Keratinocyte (primary cell): Measurements from ENCODE around the gene SLCO3A1.

Source experiments
- EZH2 ChIP-seq: IDR thresholded peaks from one replicate; pipeline ENCODE4 v1.6.1; 2012; ENCODE audit warnings: inconsistent platforms, mild to moderate bottlenecking, low read length, moderate library complexity
- TF ChIP-seq, protein P1 (sequence below), 3 experiments: IDR thresholded peaks in 1 of 3; conservative IDR thresholded peaks in 1 of 3; optimal IDR thresholded peaks in 1 of 3; 2 replicates in 2 of 3; 3 replicates in 1 of 3; pipeline versions ENCODE3 to v1.5.1; 2011; ENCODE audit warnings: low read length in 3 of 3, mild to moderate bottlenecking in 3 of 3, moderate library complexity in 2 of 3, control low read depth in 1 of 3, inconsistent platforms in 1 of 3; ENCODE audit not compliant: insufficient read depth in 2 of 3; ENCODE audit errors: extremely low read depth in 1 of 3

DNA sequence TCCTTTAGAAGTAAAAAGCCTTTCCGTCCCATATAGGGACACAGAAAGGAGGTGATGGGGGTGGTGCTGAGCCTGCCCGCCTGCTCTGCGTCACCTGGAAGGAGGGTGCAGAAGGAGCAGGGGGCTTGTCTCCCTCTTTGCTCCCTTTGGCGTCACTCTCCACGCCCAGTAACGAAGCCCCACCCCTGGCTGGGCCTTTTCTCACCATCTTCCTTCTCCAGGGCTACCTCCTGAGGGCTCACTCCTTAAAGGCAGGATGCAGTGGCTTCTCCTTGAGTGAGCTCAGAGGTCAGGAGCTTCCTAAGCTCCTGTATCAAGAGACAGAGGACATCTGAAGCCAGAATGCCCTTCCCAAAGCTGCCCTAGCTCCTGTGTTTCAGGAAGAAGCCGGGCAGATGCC lies 31.5 kb downstream of the SLCO3A1 start:
- TF ChIP-seq, protein P1, sequence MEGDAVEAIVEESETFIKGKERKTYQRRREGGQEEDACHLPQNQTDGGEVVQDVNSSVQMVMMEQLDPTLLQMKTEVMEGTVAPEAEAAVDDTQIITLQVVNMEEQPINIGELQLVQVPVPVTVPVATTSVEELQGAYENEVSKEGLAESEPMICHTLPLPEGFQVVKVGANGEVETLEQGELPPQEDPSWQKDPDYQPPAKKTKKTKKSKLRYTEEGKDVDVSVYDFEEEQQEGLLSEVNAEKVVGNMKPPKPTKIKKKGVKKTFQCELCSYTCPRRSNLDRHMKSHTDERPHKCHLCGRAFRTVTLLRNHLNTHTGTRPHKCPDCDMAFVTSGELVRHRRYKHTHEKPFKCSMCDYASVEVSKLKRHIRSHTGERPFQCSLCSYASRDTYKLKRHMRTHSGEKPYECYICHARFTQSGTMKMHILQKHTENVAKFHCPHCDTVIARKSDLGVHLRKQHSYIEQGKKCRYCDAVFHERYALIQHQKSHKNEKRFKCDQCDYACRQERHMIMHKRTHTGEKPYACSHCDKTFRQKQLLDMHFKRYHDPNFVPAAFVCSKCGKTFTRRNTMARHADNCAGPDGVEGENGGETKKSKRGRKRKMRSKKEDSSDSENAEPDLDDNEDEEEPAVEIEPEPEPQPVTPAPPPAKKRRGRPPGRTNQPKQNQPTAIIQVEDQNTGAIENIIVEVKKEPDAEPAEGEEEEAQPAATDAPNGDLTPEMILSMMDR (optimal IDR thresholded peaks at IDR 0.05 in 1 of 3, IDR thresholded peaks at IDR 0.05 in 1 of 3, conservative IDR thresholded peaks at IDR 0.05 in 1 of 3; ENCODE audit: extremely low read depth in 1 of 3, insufficient read depth in 2 of 3, low read length in 3 of 3) = no peak
- TF ChIP-seq EZH2 = no peak
